A549 (cell line): ENCODE data around the gene DHX38. TPM values are rescaled to one million over a fixed set of nuclear protein-coding genes. Genes with fewer than 3 reads are reported as not detected.
A peak's percentile ranks its signal among the peaks of the same experiment; 100 is the strongest.

Experiments
- ATAC-seq, 2 experiments: fragments of 200-7000 bp in 1 of 2; fragments of >200 bp in 1 of 2; cut with Nextera tagmentation in 1 of 2; cut with Tn5 transposase in 1 of 2; 3 replicates each; pipeline versions ENCODE4 v1.8.0 to v1.9.1; 2018 to 2020; ENCODE audit warnings: mild to moderate bottlenecking in 1 of 2, moderate library complexity in 1 of 2
- CTCF ChIA-PET: fragments of 300-600 bp; sonication (Branson Sonifier 250); formaldehyde crosslinking; extraction: SDS; loops from one replicate; lab custom pipeline; 2021; ENCODE audit warnings: antibody characterized with exemption, inconsistent platforms; lab: Yijun Ruan, JAX
- POLR2A ChIA-PET: fragments of 350-600 bp; formaldehyde crosslinking; extraction: SDS; loops from one replicate; lab custom pipeline; 2021; ENCODE audit warnings: antibody characterized with exemption, inconsistent platforms; lab: Yijun Ruan, JAX
- DNase-seq, 2 experiments: peaks; one replicate each; pipeline versions ENCODE4 v3.0.0 to v3.0.0-alpha.2; 2011 to 2016; ENCODE audit warnings: low read depth in 1 of 2, low spot score in 1 of 2
- FAIRE-seq: peaks from 2 replicates; lab custom pipeline; 2011; peaks lifted over from hg19 to GRCh38; lab: Jason Lieb, UNC
- H3K27ac ChIP-seq, 2 experiments: fragments of >200 bp; sonication (Bioruptor Twin); formaldehyde crosslinking; 3 replicates each; pipeline ENCODE4 v1.5.1; 2016 to 2017
- H3K4me1 ChIP-seq: fragments of >200 bp; sonication (Bioruptor Twin); formaldehyde crosslinking; 3 replicates; pipeline ENCODE4 v1.6.1; 2016
- H3K4me2 ChIP-seq: fragments of >200 bp; sonication (Bioruptor Twin); formaldehyde crosslinking; 3 replicates; pipeline ENCODE4 v1.6.1; 2016
- H3K4me3 ChIP-seq: fragments of >200 bp; sonication (Bioruptor Twin); formaldehyde crosslinking; 3 replicates; pipeline ENCODE4 v1.5.1; 2016
- H3K9me3 ChIP-seq: fragments of >200 bp; sonication (Bioruptor Twin); formaldehyde crosslinking; 3 replicates; pipeline ENCODE4 v1.6.1; 2016
- CBX2 ChIP-seq: fragments of 200-600 bp; sonication (generic); IDR thresholded peaks from 2 replicates; pipeline ENCODE4 v1.6.1; 2016; ENCODE audit warnings: low read depth, mild to moderate bottlenecking, borderline replicate concordance
- CTCF ChIP-seq: fragments of >200 bp; sonication (Bioruptor Twin); formaldehyde crosslinking; IDR thresholded peaks from 3 replicates; pipeline ENCODE4 v1.5.1; 2016
- ESRRA ChIP-seq: fragments of 150-350 bp; IDR thresholded peaks from 2 replicates; pipeline ENCODE4 v1.6.1; 2014; ENCODE audit warnings: mild to moderate bottlenecking, low read length, borderline replicate concordance
- HDAC2 ChIP-seq: fragments of 200-600 bp; sonication (generic); IDR thresholded peaks from 2 replicates; pipeline ENCODE4 v1.6.1; 2016
- HES2 ChIP-seq: fragments of >200 bp; sonication (Bioruptor Twin); formaldehyde crosslinking; IDR thresholded peaks from 2 replicates; pipeline ENCODE4 v1.6.1; 2016
- HEYL ChIP-seq: fragments of 250-450 bp; sonication (Bioruptor Pico); IDR thresholded peaks from 2 replicates; pipeline ENCODE4 v1.8.0; 2021; ENCODE audit warnings: mild to moderate bottlenecking, moderate library complexity
- HMGXB4 ChIP-seq: fragments of 250-450 bp; sonication (Bioruptor Pico); IDR thresholded peaks from 2 replicates; pipeline ENCODE4 v1.5.0; 2021; ENCODE audit warnings: mild to moderate bottlenecking, moderate library complexity, borderline replicate concordance
- HOXB13 ChIP-seq: fragments of 250-450 bp; sonication (Bioruptor Pico); IDR thresholded peaks from 2 replicates; pipeline ENCODE4 v1.5.0; 2020; ENCODE audit warnings: low read depth, mild to moderate bottlenecking, moderate library complexity
- JUN ChIP-seq, 2 experiments: fragments of >200 bp; sonication (Bioruptor Twin); formaldehyde crosslinking; IDR thresholded peaks; 2 replicates in 1 of 2; 3 replicates in 1 of 2; pipeline ENCODE4 v1.6.1; 2016 to 2017
- KDM1A ChIP-seq: fragments of 200-600 bp; sonication (generic); IDR thresholded peaks from 2 replicates; pipeline ENCODE4 v1.6.1; 2016; ENCODE audit warnings: low read depth, mild to moderate bottlenecking
- MYC ChIP-seq: IDR thresholded peaks from 2 replicates; pipeline ENCODE4 v1.6.1; 2012; ENCODE audit warnings: mild to moderate bottlenecking, inconsistent platforms, low read length, improper control_type of control experiment, borderline replicate concordance
- NR3C1 ChIP-seq: fragments of >200 bp; sonication (Bioruptor Twin); formaldehyde crosslinking; IDR thresholded peaks from 3 replicates; pipeline ENCODE4 v1.6.1; 2017
- PBX3 ChIP-seq: IDR thresholded peaks from 2 replicates; pipeline ENCODE4 v1.6.1; 2012
- RAD21 ChIP-seq, 2 experiments: fragments of >200 bp in 1 of 2; sonication (Bioruptor Twin) in 1 of 2; formaldehyde crosslinking in 1 of 2; IDR thresholded peaks in 1 of 2; conservative IDR thresholded peaks in 1 of 2; 2 replicates in 1 of 2; 3 replicates in 1 of 2; pipeline ENCODE4 v1.6.1; 2012 to 2018; ENCODE audit warnings: inconsistent platforms in 1 of 2
- RFX5 ChIP-seq: fragments of 450-650 bp; IDR thresholded peaks from 2 replicates; pipeline ENCODE4 v1.7.1; 2014; ENCODE audit warnings: antibody characterized with exemption, mild to moderate bottlenecking, moderate library complexity
- RNF2 ChIP-seq: fragments of 200-600 bp; sonication (generic); IDR thresholded peaks from 2 replicates; pipeline ENCODE4 v1.6.1; 2016; ENCODE audit warnings: low read depth, mild to moderate bottlenecking, antibody characterized with exemption, moderate library complexity, borderline replicate concordance
- SMC3 ChIP-seq: fragments of >200 bp; sonication (Bioruptor Twin); formaldehyde crosslinking; IDR thresholded peaks from 3 replicates; pipeline ENCODE4 v1.6.1; 2018; ENCODE audit warnings: inconsistent platforms
- ZC3H11A ChIP-seq: fragments of 450-650 bp; IDR thresholded peaks from 2 replicates; pipeline ENCODE4 v1.6.1; 2014; ENCODE audit warnings: antibody characterized with exemption, mild to moderate bottlenecking
- ZNF302 ChIP-seq: fragments of 250-450 bp; sonication (Bioruptor Pico); IDR thresholded peaks from 2 replicates; pipeline ENCODE4 v1.9.0; 2021; ENCODE audit warnings: inconsistent platforms, mild to moderate bottlenecking, moderate library complexity
- ZSCAN20 ChIP-seq: fragments of 250-450 bp; sonication (Bioruptor Pico); IDR thresholded peaks from 2 replicates; pipeline ENCODE4 v1.8.0; 2022; ENCODE audit warnings: mild to moderate bottlenecking, moderate library complexity
- WGBS: methylation state at CpG from one replicate; pipeline ENCODE4 v1.1.6; 2017; ENCODE audit errors: missing lambda C conversion rate; 5-methylcytosine and 5-hydroxymethylcytosine counted together
- polyA plus RNA-seq, 4 experiments: library from polyadenylated mRNA; depleted of rRNA in 3 of 4; stranded (reverse); fragments of >200 nt; fragmentation: RNase III in 1 of 4; extraction: RNeasy Plus Mini Kit Qiagen cat#74134 plus additional on column Dnase treatment in 1 of 4; gene quantifications; 2 replicates in 3 of 4; 3 replicates in 1 of 4; pipeline ENCODE4 v1.2.3, GENCODE V29; 2011 to 2017

Gene DHX38
- polyA plus RNA-seq, 2 of the 4 experiments (the other 2 are of a cell fraction): 41.9 to 80.6 TPM

GRCh38 chr16:72066747-72067146 is 26.9 kb upstream of the DHX38 start:
- POLR2A ChIA-PET: no interaction called here
- DNase-seq: peak; percentile 48 to 53
- no peak overlapping the region for H3K4me3 ChIP-seq
- TF ChIP-seq CTCF (peak; percentile 63), SMC3 (peak; percentile 50; the same call in 2 of the 3 replicates), RAD21 (conservative IDR thresholded peaks at IDR 0.05 in 1 of 2, IDR thresholded peaks at IDR 0.05 in 1 of 2) (peak; percentile 59 to 69), CBX2 (no peak), PBX3 (no peak)
- WGBS: 0% methylated on average over 1 of the region's 1 CpG
- CTCF ChIA-PET: interaction anchor here (0.6 to 4.4 kb wide), 12 partner anchors 9 to 1890 kb away, joined by 3 to 43 read pairs (median 6); partner anchors contain the start of genes DHX38, HP and TXNL4B
- no peak overlapping the region for H3K4me2 ChIP-seq
- H3K9me3 ChIP-seq: no peaks in the 10 kb centered on the region
- peak; percentile 86; a peak in 5 of 6 replicates for ATAC-seq
- FAIRE-seq: no peak
- H3K27ac ChIP-seq: no peak overlapping the region
- no peaks in the 10 kb centered on the region for H3K4me1 ChIP-seq

- H3K9me3 ChIP-seq: no peaks in the 10 kb centered on the region
- ChIA-PET POLR2A (no interaction called here), CTCF (interaction anchor here (0.9 to 3.8 kb wide), 3 partner anchors 16 to 31 kb away, joined by 6 to 43 read pairs (median 21); partner anchors contain the start of genes DHX38 and TXNL4B)
- no peak for ATAC-seq
- H3K27ac ChIP-seq: no peak overlapping the region
- DNase-seq: no peak
- WGBS: 77% methylated on average over 4 of the region's 4 CpGs
- no peak overlapping the region for H3K4me3 ChIP-seq
- no peak for FAIRE-seq
- TF ChIP-seq NR3C1 (no peak), ESRRA (no peak), ZSCAN20 (no peak), MYC (no peak), ZNF302 (no peak), KDM1A (no peak)
- no peak overlapping the region for H3K4me2 ChIP-seq
- H3K4me1 ChIP-seq: no peaks in the 10 kb centered on the region
Observed at GRCh38 chr16:72068930-72069329, 24.7 kb upstream of the DHX38 start.

- POLR2A ChIA-PET: interaction anchor here (1.0 to 1.1 kb wide), 2 partner anchors 21 kb away, joined by 3 read pairs; partner anchors contain the start of genes DHX38 and TXNL4B
- CTCF ChIA-PET: interaction anchor here (0.5 to 3.7 kb wide), 4 partner anchors 10 to 1823 kb away, joined by 3 to 14 read pairs (median 3); partner anchors contain the start of gene HPR
- DNase-seq: no peak
- Histone ChIP-seq H3K27ac (no peak overlapping the region), H3K4me2 (no peak overlapping the region), H3K4me3 (no peak overlapping the region), H3K4me1 (no peaks in the 10 kb centered on the region), H3K9me3 (no peaks in the 10 kb centered on the region)
- FAIRE-seq: no peak
- no peak for TF ChIP-seq HEYL
- no peak for TF ChIP-seq ZC3H11A
- no peak for TF ChIP-seq HOXB13 (CRISPR knock-in tag)
- no peak for TF ChIP-seq HDAC2
- no peak for TF ChIP-seq PBX3
- TF ChIP-seq RFX5: no peak
- TF ChIP-seq RNF2: no peak
- TF ChIP-seq HES2: no peak
- TF ChIP-seq JUN (IDR thresholded peaks at IDR 0.05): no peak
- TF ChIP-seq CTCF: no peak
- no peak for TF ChIP-seq HMGXB4 (CRISPR knock-in tag)
- ATAC-seq: no peak
- 71% methylated on average over 12 of the region's 12 CpGs for WGBS
Observed at GRCh38 chr16:72072514-72073342, 20.9 kb upstream of the DHX38 start.
